Effector memory CD4-positive, alpha-beta T cell (primary cell): ENCODE measurements around the gene WDFY4.

ENCODE experiments used
- DNase-seq, 3 donors: peaks; one replicate each; pipeline ENCODE4 v3.0.0-alpha.2; 2020
- H3K27ac ChIP-seq: 2 replicates; pipeline ENCODE4 v1.7.0; 2013; ENCODE audit warnings: mild to moderate bottlenecking, low read length, moderate library complexity; ENCODE audit not compliant: insufficient read depth, poor library complexity, severe bottlenecking
- H3K27me3 ChIP-seq: replicated peaks from 2 replicates; pipeline ENCODE4 v1.7.0; 2013; ENCODE audit warnings: mild to moderate bottlenecking, low read length; ENCODE audit not compliant: insufficient read depth, control insufficient read depth, poor library complexity, severe bottlenecking
- H3K36me3 ChIP-seq: 2 replicates; pipeline ENCODE4 v1.7.0; 2013; ENCODE audit warnings: mild to moderate bottlenecking, low read length, moderate library complexity; ENCODE audit not compliant: control insufficient read depth, insufficient read depth
- H3K4me1 ChIP-seq: 2 replicates; pipeline ENCODE4 v1.7.0; 2013; ENCODE audit warnings: low read length, mild to moderate bottlenecking; ENCODE audit not compliant: control insufficient read depth, insufficient read depth, poor library complexity, severe bottlenecking
- H3K4me3 ChIP-seq: 2 replicates; pipeline ENCODE4 v1.7.0; 2013; ENCODE audit warnings: low read length, low read depth, mild to moderate bottlenecking; ENCODE audit not compliant: insufficient read depth, poor library complexity, severe bottlenecking
- H3K9me3 ChIP-seq: 2 replicates; pipeline ENCODE4 v1.7.0; 2013; ENCODE audit warnings: mild to moderate bottlenecking, low read length, moderate library complexity; ENCODE audit not compliant: control insufficient read depth
- total RNA-seq, 3 donors: gene quantifications; one replicate each; lab custom pipeline; 2026; lab: John Stamatoyannopoulos, UW

Gene WDFY4, protein sequence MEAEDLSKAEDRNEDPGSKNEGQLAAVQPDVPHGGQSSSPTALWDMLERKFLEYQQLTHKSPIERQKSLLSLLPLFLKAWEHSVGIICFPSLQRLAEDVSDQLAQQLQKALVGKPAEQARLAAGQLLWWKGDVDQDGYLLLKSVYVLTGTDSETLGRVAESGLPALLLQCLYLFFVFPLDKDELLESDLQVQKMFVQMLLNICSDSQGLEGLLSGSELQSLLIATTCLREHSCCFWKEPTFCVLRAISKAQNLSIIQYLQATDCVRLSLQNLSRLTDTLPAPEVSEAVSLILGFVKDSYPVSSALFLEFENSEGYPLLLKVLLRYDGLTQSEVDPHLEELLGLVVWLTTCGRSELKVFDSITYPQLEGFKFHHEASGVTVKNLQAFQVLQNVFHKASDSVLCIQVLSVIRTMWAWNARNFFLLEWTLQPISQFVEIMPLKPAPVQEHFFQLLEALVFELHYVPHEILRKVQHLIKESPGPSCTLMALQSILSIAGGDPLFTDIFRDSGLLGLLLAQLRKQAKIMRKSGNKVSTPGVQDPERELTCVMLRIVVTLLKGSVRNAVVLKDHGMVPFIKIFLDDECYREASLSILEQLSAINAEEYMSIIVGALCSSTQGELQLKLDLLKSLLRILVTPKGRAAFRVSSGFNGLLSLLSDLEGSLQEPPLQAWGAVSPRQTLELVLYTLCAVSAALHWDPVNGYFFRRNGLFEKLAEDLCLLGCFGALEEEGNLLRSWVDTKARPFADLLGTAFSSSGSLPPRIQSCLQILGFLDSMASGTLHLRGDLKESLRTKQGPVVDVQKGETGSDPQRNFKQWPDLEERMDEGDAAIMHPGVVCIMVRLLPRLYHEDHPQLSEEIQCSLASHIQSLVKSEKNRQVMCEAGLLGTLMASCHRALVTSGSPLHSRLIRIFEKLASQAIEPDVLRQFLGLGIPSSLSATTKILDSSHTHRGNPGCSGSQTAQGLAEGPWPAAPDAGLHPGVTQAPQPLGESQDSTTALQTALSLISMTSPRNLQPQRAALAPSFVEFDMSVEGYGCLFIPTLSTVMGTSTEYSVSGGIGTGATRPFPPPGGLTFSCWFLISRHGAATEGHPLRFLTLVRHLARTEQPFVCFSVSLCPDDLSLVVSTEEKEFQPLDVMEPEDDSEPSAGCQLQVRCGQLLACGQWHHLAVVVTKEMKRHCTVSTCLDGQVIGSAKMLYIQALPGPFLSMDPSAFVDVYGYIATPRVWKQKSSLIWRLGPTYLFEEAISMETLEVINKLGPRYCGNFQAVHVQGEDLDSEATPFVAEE (N-terminal part only)
- 0.26 to 2.9 (median 0.35) reads per million in 3 donors for total RNA-seq

DNA sequence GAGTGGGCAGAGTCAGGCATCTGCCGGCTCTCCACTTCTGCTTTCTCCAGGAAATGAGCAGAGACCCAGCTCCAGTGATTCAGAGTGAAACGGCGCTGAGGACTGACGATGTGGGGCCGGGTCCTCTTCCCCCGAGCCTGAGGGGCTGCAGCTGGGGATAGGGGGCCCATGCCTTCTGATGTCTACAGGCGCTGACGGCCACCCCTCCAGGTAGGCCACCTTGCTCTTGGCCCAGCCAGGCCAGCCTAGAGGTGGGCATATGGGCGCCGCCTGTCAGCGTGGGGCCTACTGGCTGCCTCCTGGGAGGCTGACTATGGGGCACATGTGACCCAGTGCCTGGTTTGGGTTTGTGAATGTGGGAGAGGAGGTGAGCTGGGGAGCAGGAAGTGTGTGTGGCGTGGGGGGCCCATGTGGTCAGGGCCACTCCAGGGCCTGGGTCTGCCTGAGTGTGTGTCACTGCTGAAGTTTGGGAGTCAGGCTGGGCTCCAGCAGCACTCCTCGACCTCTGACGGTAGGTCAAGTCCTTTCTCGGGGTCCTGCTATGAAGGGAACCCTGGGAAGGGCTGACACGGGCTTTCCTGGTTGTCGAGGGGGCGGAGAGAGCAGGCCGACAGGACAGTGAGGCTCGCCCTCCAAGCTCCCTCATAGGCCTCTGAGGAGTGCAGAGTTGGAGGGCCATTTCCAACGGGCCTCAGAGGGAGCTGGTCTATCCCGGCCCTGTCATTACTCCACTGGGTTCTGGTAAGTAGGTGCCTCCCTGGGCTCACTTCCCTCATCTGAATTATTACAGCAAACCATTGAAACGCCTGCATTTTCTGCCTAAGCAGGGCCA lies at the start of gene WDFY4:
WDFY4 (plus strand) TSS at position 82 of the 832 bp plus-strand sequence. CDS start 24,860 bp downstream, outside the sequence.
- no peaks in the 10 kb centered on the region for H3K36me3 ChIP-seq
- H3K4me3 ChIP-seq, result no peak within 1 kb of the TSS
- H3K27me3 ChIP-seq, result no peaks in the 10 kb centered on the region
- no peaks in the 10 kb centered on the region for H3K4me1 ChIP-seq
- H3K9me3 ChIP-seq, result no peaks in the 10 kb centered on the region
- no peak for DNase-seq
- H3K27ac ChIP-seq, result no peak within 1 kb of the TSS

DNA sequence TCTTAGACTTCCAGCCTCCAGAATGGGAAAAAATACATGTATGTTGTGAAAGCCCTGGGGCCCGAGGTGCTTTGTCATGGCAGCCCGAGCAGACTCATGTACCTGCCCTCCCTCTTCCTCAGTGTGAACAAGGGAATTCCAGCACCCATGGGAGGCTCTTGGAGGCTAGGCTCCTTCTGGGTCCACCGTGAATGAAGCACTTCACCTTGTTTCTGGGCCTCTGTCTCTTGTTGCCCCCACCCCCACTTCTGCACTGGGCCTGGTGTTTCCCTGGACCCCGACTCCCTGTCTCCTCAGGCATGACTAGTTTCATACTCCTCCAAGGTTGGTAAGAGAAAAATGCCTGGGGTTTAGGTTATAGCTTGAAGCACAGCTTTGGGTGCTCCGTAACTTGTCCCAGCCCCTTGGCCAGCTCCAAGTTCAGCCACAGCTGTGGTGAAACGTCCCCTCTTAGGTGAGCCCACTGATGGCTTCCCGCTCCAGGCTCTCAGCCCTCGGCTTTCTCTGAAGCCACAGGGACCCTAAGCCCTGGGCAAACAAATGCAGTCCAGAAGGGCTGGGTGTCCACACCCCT lies 49.6 kb upstream of the WDFY4 start:
- Histone ChIP-seq H3K9me3 (no peaks in the 10 kb centered on the region), H3K4me3 (no peak overlapping the region), H3K36me3 (no peaks in the 10 kb centered on the region), H3K27me3 (no peaks in the 10 kb centered on the region), H3K27ac (no peak overlapping the region), H3K4me1 (peaks cover 14% of the 10 kb centered on the region)
- DNase-seq, result no peak

DNA sequence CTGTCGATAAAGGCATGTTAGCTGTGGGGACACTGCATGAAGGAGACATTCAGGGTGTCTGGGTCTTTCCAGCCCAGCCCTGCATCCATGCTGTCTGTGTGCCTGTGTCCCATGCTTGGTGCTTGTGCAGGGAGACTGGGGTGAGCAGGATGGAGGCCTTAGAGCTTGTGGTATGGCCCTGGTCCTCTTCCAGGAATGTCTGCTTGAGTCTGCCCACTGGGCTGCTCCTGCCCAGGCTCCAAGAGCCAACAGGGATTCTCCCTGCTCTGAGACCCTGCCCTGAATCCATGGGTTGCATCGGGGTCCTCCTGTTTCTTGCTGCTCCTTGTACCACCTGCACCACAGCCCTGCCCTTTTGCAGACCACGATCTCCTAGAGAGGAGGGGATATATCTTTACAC lies 48.4 kb upstream of the WDFY4 start:
- no peak overlapping the region for H3K4me3 ChIP-seq
- H3K36me3 ChIP-seq, result no peaks in the 10 kb centered on the region
- no peak for DNase-seq
- no peaks in the 10 kb centered on the region for H3K27me3 ChIP-seq
- no peak overlapping the region for H3K27ac ChIP-seq
- H3K9me3 ChIP-seq, result no peaks in the 10 kb centered on the region
- peaks cover 14% of the 10 kb centered on the region for H3K4me1 ChIP-seq

DNA sequence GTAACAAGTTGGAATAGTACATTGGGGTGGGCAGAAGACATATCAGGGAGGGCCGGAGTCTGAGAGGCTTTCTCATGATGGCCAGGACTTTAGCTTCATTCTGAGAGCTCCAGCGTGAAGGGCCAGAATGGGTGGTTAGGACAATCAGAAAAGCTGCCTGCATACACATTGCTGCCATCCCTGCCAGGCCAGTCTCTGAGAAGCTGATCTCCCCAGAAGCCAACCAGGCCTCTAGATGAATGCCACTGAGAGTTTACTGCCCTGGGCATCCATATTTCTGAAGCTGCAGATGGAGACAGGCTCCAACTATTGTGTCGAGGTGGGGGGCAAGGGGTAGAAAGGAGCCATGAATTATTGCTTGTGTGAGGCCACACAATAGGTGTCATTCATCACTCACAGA lies 47.8 kb upstream of the WDFY4 start:
- Histone ChIP-seq H3K27me3 (no peaks in the 10 kb centered on the region), H3K36me3 (no peaks in the 10 kb centered on the region), H3K9me3 (no peaks in the 10 kb centered on the region), H3K27ac (no peak overlapping the region), H3K4me3 (no peak overlapping the region), H3K4me1 (peaks cover 14% of the 10 kb centered on the region)
- DNase-seq, result no peak

DNA sequence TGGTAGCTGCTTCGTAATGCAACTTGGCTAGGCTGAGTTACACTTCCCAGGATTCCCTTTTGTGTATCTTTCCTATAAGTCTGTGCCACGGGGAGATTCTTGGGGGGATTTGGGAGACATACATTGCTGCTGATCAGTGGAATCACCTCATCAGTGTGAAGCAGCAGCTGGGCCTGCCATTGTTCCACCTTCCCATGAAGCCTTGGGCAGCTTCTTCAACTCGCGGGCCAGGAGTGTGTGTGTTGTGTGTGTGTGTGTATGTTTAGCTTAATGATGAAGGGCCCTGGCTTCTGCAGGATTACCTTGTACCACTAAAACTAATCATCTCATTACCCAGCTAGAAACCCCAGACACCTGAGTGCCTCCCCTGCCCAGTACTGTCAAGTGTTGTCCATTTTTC lies 46.5 kb upstream of the WDFY4 start:
- no peak overlapping the region for H3K27ac ChIP-seq
- H3K27me3 ChIP-seq, result no peaks in the 10 kb centered on the region
- no peak for DNase-seq
- no peak overlapping the region for H3K4me3 ChIP-seq
- no peaks in the 10 kb centered on the region for H3K9me3 ChIP-seq
- peaks cover 14% of the 10 kb centered on the region for H3K4me1 ChIP-seq
- H3K36me3 ChIP-seq, result no peaks in the 10 kb centered on the region

DNA sequence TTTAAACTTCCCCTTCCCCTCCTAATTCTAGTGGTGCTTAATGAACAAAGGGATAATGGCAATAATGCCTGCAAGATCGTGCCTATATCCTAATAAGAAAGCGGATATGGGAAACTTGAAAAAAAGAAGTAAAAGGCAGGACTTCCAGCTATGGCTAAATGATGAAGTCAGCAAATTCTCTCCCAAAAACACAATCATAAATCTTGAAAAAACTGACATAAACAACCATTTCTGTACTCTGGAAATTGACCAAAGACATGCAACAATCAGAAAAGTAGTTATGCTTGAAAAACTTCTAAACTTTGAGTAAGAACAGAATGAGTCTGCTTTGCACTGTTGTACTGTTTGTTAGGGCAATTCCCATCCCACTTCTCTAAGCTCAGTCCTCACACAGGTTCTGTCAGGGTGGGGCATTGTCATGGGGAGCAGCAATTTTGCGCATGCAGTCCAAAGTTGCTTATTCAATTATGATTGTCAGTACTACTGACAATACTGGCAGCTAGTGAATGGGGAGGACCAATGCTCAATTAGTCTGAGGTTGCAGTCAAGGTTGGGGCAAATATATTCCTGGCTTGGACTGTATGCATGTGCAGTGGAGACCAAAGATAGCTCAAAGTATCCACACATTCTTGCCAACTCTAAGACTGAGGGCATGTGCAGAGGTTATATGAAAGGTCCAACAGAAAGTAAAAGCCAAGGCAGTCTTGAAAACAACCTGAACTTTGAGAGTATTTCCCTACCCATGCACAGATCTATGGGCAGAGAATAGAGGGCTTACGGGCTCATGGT lies 45.7 kb upstream of the WDFY4 start:
- Histone ChIP-seq H3K27ac (no peak overlapping the region), H3K9me3 (no peaks in the 10 kb centered on the region), H3K36me3 (no peaks in the 10 kb centered on the region), H3K27me3 (no peaks in the 10 kb centered on the region), H3K4me3 (no peak overlapping the region), H3K4me1 (peaks cover 9% of the 10 kb centered on the region)
- no peak for DNase-seq

DNA sequence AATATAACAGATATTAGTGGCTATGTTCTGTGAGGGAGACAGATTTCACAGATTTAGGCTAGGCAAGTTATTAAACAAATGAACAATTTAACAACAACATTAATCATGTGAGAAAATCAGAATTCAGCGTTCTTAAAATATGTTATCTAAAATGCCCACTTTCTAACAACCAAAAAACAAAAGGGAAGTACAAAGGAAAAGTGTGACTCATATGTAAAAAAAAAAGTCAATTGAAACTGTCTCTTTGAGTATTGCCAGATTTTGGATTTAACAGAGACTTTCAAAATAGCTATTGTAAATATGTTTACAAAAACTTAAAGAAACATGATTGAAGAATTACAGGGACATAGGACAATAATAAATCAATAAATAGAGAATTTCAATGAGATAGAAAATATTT lies 45.0 kb upstream of the WDFY4 start:
- H3K27me3 ChIP-seq, result no peaks in the 10 kb centered on the region
- H3K27ac ChIP-seq, result no peak overlapping the region
- H3K9me3 ChIP-seq, result no peaks in the 10 kb centered on the region
- no peaks in the 10 kb centered on the region for H3K36me3 ChIP-seq
- H3K4me1 ChIP-seq, result peaks cover 2% of the 10 kb centered on the region
- no peak for DNase-seq
- H3K4me3 ChIP-seq, result no peak overlapping the region

DNA sequence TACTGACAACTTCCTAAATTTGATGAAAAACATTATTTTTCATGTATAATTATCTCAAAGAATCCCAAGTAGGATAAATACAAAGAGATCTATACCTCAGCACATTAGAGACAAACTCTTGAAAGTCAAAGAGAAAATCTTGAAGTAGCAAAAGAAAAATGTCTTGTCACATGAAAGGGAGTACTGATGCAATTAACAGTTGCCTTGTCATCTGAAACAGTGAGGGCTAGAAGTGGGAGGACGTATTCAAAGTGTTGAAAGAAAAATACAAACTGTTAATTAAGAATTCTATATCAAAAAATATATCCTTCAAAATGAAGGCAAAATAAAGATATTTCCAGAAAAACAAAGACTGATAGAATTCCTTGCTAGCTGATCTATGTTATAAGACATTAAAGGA lies 44.3 kb upstream of the WDFY4 start:
- no peak for DNase-seq
- H3K4me1 ChIP-seq, result no peaks in the 10 kb centered on the region
- no peak overlapping the region for H3K4me3 ChIP-seq
- H3K27ac ChIP-seq, result no peak overlapping the region
- no peaks in the 10 kb centered on the region for H3K36me3 ChIP-seq
- no peaks in the 10 kb centered on the region for H3K9me3 ChIP-seq
- H3K27me3 ChIP-seq, result no peaks in the 10 kb centered on the region
